Lower lobe of right lung (tissue), 2 donors: ENCODE results near the gene UBA1. TPM values are rescaled to one million over a fixed set of nuclear protein-coding genes. Genes with fewer than 3 reads are reported as not detected.

Experiments
- ATAC-seq, 2 donors: fragments of 200-7000 bp; cut with Tn5 transposase; one replicate each; pipeline ENCODE4 v1.9.1; 2020 to 2022; ENCODE audit warnings: mild to moderate bottlenecking in 2 of 2, moderate library complexity in 2 of 2
- DNase-seq: peaks from one replicate; pipeline ENCODE4 v3.0.0-alpha.2; 2020
- H3K27ac ChIP-seq: fragments of 200-600 bp; one replicate; pipeline ENCODE4 v1.8.0; 2022
- H3K27me3 ChIP-seq: fragments of 200-600 bp; one replicate; pipeline ENCODE4 v1.8.0; 2022; ENCODE audit warnings: low read depth
- H3K36me3 ChIP-seq: fragments of 200-600 bp; one replicate; pipeline ENCODE4 v1.8.0; 2022; ENCODE audit warnings: mild to moderate bottlenecking
- H3K4me1 ChIP-seq: fragments of 200-600 bp; one replicate; pipeline ENCODE4 v1.8.0; 2022
- H3K4me3 ChIP-seq: fragments of 200-600 bp; one replicate; pipeline ENCODE4 v1.8.0; 2022; ENCODE audit warnings: mild to moderate bottlenecking
- H3K9me3 ChIP-seq: fragments of 200-600 bp; one replicate; pipeline ENCODE4 v1.8.0; 2022
- intact Hi-C: fragments of 100-400 bp; cut with DNase I; formaldehyde crosslinking; loops from one replicate; pipeline ENCODE4 v1.11.0; 2022
- total RNA-seq: library from RNA; stranded (reverse); fragmentation: NEBNext Ultra II Directional; extraction: Animal tissue kit (Norgen Biotek cat#: 25700); gene quantifications from one replicate; pipeline ENCODE4 v1.2.1, GENCODE V29; 2021
- TF ChIP-seq, protein P1 (sequence below): fragments of 200-600 bp; IDR thresholded peaks from one replicate; pipeline ENCODE4 v1.8.0; 2022; ENCODE audit warnings: antibody characterized with exemption, mild to moderate bottlenecking
- donor health status: DM: no; HTN: yes; CAD: no; lungs with severe emphysema.

UBA1 gene
- total RNA-seq, 1 donor from 2014 or later = 152 TPM

DNA sequence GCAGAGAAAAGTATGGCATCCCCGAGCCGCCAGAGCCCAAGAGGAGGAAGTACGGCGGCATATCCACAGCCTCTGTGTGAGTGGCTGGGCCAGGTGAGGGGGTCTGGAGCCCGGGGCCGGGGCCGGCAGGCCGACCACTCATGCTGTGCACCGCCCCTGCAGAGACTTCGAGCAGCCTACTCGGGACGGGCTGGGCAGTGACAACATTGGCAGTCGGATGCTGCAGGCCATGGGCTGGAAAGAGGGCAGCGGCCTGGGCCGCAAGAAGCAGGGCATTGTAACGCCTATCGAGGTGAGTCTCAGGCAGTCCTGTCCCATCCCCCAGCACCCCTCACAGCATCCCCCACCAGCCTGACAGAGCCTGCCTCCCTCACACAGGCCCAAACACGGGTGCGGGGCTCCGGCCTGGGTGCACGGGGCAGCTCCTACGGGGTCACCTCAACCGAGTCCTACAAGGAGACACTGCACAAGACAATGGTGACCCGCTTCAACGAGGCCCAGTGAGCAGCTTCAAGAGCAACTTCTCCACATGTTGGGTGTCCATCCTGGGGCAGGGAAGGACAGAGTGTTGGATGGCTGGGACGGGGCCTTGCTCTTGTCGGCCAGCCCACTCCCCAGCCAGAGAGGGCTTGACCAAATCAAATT is 7.4 kb upstream of the UBA1 start:
- Histone ChIP-seq H3K9me3 (no peaks in the 10 kb centered on the region), H3K4me1 (no peaks in the 10 kb centered on the region), H3K27me3 (no peaks in the 10 kb centered on the region), H3K27ac (no peak overlapping the region), H3K36me3 (peaks cover 56% of the 10 kb centered on the region), H3K4me3 (no peak overlapping the region)
- intact Hi-C loops = no loop called here
- no peak for DNase-seq
- ATAC-seq = no peak
- TF ChIP-seq, protein P1, sequence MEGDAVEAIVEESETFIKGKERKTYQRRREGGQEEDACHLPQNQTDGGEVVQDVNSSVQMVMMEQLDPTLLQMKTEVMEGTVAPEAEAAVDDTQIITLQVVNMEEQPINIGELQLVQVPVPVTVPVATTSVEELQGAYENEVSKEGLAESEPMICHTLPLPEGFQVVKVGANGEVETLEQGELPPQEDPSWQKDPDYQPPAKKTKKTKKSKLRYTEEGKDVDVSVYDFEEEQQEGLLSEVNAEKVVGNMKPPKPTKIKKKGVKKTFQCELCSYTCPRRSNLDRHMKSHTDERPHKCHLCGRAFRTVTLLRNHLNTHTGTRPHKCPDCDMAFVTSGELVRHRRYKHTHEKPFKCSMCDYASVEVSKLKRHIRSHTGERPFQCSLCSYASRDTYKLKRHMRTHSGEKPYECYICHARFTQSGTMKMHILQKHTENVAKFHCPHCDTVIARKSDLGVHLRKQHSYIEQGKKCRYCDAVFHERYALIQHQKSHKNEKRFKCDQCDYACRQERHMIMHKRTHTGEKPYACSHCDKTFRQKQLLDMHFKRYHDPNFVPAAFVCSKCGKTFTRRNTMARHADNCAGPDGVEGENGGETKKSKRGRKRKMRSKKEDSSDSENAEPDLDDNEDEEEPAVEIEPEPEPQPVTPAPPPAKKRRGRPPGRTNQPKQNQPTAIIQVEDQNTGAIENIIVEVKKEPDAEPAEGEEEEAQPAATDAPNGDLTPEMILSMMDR = no peak

DNA sequence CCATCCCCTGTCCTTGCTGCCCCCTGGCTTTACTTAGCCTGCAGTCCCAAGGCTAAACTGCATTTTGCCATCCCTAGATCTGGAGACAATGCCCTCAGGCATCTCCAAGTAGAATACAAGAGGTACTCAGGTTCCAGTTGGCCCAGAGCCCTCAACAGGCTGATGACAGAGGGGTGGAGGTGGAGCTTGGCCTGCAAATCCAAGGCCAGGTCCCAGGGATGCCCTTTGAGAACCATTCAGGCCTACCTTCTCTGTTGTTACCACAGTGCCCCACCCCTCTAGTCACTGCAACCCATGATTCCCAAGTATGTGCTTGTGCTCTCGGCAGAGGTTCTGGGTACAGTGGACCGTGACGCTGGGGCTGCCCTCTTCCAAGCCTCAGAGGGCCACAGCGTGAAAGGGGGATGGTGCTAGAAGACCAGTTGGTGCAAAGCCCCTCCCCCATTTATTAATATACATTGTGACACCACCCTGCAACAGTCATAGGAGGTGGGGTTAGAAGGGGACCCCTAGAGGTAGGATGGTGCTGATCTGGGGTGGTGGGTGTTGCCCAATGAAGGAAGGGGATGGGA is 6.4 kb upstream of the UBA1 start:
- no peaks in the 10 kb centered on the region for H3K4me1 ChIP-seq
- intact Hi-C loops = no loop called here

DNA sequence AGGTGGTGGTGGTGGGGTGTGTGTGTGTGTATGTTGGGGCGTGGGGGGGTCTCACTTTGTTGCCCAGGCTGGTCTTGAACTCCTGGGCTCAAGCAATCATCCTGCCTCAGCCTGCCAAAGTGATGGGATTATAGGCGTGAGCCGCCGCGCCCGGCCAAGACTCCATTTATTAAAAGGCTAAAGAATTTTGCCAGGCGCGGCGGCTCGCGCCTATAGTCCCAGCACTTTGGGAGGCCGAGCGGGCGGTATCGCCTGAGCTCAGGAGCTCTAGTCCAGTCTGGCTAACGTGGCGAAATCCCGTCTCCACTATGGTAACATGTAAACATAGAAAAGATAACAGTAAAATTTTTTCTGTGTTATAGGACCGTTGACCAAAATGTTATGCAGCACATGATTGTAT is 3.7 kb upstream of the UBA1 start:
- Histone ChIP-seq H3K4me3 (no peak overlapping the region), H3K4me1 (peaks cover 8% of the 10 kb centered on the region), H3K27me3 (no peaks in the 10 kb centered on the region), H3K9me3 (no peaks in the 10 kb centered on the region), H3K36me3 (peaks cover 23% of the 10 kb centered on the region), H3K27ac (no peak overlapping the region)
- intact Hi-C loops = no loop called here
- no peak for ATAC-seq
- TF ChIP-seq, protein P1 = no peak
- no peak for DNase-seq

More for the DNA sequence above, 6.4 kb upstream of the UBA1 start:
- H3K9me3 ChIP-seq = no peaks in the 10 kb centered on the region
- ATAC-seq (no peak), DNase-seq (no peak)
- no peak overlapping the region for H3K4me3 ChIP-seq
- TF ChIP-seq, protein P1 = no peak
- no peak overlapping the region for H3K27ac ChIP-seq
- peaks cover 46% of the 10 kb centered on the region for H3K36me3 ChIP-seq
- H3K27me3 ChIP-seq = no peaks in the 10 kb centered on the region

GRCh38 chrX:47190445-47191269 is 3.0 kb upstream of the UBA1 start:
- Histone ChIP-seq H3K27me3 (no peaks in the 10 kb centered on the region), H3K27ac (peak overlapping the region; percentile 64), H3K4me3 (peak overlapping the region; percentile 65), H3K36me3 (peaks cover 16% of the 10 kb centered on the region), H3K9me3 (no peaks in the 10 kb centered on the region), H3K4me1 (peaks cover 15% of the 10 kb centered on the region)
- TF ChIP-seq, protein P1 = no peak
- intact Hi-C loops = no loop called here
- DNase-seq (peak; percentile 88), ATAC-seq (peak; percentile 85 to 94)

GRCh38 chrX:47191331-47191730 is 2.3 kb upstream of the UBA1 start:
- no peak for DNase-seq
- Histone ChIP-seq H3K27me3 (no peaks in the 10 kb centered on the region), H3K36me3 (peaks cover 9% of the 10 kb centered on the region), H3K9me3 (no peaks in the 10 kb centered on the region), H3K27ac (no peak overlapping the region), H3K4me3 (peak overlapping the region; percentile 65), H3K4me1 (peaks cover 22% of the 10 kb centered on the region)
- TF ChIP-seq, protein P1 = no peak
- intact Hi-C loops = no loop called here
- peak in 1 of 2 donors; percentile 4 for ATAC-seq
